GM12892 (cell line): Measurements from ENCODE around the gene RRM1.
A peak's percentile ranks its signal among the peaks of the same experiment; 100 is the strongest.

Experiments
- DNase-seq: peaks from one replicate; pipeline ENCODE4 v3.0.0; 2011; ENCODE audit not compliant: insufficient read length
- FAIRE-seq: peaks from 2 replicates; lab custom pipeline; 2011; peaks lifted over from hg19 to GRCh38; lab: Jason Lieb, UNC
- POLR2A ChIP-seq: IDR thresholded peaks from 2 replicates; pipeline ENCODE4 v1.6.1; 2011; ENCODE audit warnings: low read depth, low read length, control low read depth
- POLR2AphosphoS5 ChIP-seq: IDR thresholded peaks from 2 replicates; pipeline ENCODE4 v1.6.1; 2011; ENCODE audit warnings: low read depth, low read length, control low read depth
- TAF1 ChIP-seq: IDR thresholded peaks from 2 replicates; pipeline ENCODE4 v1.6.1; 2011; ENCODE audit warnings: low read depth, mild to moderate bottlenecking, control low read depth, low read length, borderline replicate concordance

RRM1 gene

DNA sequence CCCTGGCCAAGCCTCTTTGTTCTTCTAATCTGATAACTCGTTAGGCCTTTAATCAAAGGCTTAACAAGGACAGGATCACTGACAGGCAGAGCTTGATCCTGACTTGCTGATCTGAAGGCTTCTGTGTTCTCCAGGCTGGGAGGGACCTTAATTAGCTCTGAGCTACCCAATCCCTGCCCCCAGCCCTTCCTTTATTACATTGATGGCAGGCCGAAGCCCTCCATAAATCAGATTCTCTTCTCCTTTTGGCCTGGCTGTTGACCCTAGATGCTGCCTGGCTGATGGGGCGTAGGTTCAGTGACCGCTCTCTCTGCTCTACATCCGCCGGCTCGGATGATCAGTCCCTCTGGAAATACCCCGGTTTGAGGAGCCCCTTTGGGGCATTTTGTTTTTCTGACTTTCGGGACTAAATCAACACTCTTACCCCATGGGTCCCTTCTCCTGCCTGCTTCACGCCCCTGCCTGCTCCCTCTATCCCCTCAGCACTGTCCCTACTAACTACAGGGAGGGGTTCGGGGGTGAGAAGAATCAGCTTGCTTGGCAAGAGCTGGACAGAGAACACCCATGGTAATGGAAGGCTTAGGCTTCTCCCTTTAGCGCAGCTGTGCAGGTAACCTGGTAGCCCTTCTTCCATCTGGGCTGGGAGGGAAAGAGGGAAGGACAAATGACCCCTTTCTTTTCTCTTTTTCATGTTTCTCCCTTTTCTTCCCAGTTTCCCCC, 10.0 kb upstream of the RRM1 start:
- FAIRE-seq (no peak), DNase-seq (no peak)
- TF ChIP-seq TAF1 = no peak
- no peak for TF ChIP-seq POLR2AphosphoS5
- TF ChIP-seq POLR2A = no peak

DNA sequence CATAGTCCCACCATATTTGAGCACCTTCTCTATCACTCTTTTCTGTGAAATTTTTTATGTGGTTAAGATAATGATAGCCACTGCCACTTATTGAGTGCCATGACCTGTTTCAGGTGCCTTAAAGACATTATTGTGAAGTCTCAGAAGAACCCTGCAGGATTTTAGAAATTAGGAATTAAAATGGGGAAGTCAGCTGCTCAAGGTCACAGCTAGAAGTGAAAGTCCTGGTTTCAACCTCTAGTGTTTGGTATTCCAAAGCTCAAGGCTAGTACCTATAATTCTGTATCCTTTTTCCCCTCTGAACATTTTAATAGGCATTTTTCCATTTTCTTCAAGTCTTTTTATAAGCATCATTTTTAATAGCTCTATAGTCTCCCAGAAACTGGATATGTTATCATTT, 9.0 kb upstream of the RRM1 start:
- no peak for FAIRE-seq
- no peak for TF ChIP-seq POLR2AphosphoS5
- no peak for TF ChIP-seq TAF1
- TF ChIP-seq POLR2A = no peak
- DNase-seq = no peak

- FAIRE-seq = peak; percentile 24
- no peak for DNase-seq
- TF ChIP-seq TAF1 = no peak
- no peak for TF ChIP-seq POLR2A
- TF ChIP-seq POLR2AphosphoS5 = no peak
Observed at GRCh38 chr11:4086575-4087353, 7.8 kb upstream of the RRM1 start.

GRCh38 chr11:4087551-4087950, 7.0 kb upstream of the RRM1 start:
- DNase-seq = no peak
- no peak for TF ChIP-seq POLR2A
- TF ChIP-seq TAF1 = no peak
- no peak for TF ChIP-seq POLR2AphosphoS5
- FAIRE-seq = peak; percentile 24

DNA sequence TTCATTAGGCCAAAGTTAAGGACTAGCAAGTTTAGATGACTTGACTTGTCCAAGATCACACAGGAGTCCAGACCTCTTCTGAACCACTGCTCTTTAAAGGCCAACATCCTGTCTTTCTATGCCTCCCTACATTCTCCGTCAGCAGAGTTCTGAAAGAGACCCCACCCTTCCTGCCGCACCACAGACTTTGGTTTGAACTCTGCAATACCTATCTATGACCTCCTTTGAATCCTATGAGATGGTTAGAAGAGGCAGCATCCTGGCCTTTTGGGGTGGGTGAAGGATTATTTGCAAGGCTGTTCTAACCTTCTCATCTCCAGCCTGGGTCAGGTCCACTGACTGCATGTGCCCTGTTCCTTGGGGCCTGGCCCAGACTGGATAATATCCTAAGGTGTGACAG, 4.3 kb upstream of the RRM1 start:
- no peak for DNase-seq
- no peak for TF ChIP-seq POLR2A
- TF ChIP-seq POLR2AphosphoS5 = no peak
- no peak for TF ChIP-seq TAF1
- FAIRE-seq = no peak

DNA sequence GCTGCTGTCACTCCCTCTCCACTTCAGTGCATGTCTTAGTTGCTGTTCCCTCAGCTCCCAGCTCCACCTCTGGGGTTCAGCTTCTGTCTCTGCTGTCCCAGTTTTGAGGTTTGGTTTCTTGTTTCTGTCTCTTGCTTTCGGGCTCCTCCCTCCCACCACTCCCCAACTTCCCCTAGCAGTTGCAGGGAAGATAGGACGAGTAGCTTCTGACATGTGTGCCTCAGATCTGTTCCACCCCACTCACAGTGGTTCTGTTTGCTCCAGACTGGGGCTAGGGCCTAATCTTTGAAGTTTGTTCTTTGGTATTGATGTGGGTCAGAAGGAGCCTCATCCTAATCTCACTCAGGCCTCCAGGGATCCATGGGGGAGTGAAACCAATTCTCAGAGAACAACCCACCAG, 2.6 kb upstream of the RRM1 start:
- DNase-seq (no peak), FAIRE-seq (no peak)
- TF ChIP-seq TAF1 (no peak), POLR2A (no peak), POLR2AphosphoS5 (no peak)

DNA sequence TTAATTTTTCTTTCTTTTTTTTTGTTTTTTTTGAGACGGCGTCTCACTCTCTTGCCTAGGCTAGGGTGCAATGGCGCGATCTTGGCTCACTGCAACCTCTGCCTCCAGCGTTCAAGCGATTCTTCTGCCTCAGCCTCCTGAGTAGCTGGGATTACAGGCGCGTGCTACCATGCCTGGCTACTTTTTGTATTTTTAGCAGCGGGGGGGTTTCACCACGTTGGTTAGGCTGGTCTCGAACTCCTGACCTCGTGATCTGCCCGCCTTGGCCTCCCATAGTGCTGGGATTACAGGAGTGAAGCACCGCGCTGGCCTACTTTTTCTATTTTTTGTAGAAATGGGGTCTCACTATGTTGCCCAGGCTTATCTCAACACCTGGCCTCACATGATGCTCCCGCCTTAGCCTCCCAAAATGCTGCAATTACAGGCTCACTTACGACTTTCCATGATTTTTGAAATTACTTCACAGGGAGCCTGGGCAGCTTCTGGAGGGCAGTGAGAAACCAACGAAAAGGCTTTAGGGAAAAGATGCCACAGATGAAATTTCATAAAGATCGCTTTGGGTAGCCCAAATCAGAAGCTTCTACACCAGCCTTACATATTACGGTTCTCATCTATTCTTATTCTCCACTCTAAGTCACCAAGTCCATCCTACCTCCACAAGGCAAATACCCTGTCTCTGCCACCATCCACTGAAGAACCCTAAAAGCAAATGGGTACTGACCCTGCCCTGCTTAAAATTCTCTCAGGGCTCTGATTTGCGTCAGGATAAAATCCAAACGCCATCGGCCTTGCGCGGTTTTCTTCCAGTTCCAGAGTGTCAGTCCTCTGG, 866 bp upstream of the RRM1 start:
- DNase-seq (no peak), FAIRE-seq (peak; percentile 89)

DNA sequence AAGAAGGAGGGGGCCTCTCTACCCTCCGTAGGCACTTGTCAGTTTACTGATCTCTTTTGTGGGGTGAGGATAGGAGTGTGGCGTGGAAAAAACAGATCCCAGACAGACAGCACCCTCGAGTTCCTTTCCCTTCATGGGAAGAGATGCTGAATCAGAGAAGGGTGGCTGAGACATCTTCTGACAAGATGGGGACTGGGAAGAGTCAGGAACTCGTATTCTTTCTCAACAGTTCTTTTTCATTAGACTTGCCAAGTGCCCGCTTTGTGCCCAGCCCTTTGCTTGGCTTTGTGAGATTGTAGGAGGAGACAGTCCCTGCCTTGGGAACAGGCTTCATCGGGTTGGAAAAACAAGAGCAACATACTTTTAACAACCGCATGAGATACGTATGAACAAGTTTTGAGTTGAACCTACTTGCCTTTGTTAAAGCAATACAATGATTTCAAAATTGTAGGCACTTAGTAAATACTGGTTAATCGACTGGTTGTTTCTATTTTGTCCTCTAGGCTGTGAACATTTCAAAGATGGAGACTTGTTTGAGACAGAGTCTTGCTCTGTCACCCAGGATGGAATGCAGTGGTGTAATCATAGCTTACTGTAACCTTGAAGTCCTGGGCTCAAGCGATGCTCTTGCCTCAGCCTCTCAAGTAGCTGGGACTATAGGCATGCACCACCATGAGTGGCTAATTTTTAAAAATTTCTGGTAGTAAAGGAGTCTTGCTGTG, 1.1 kb downstream of the RRM1 start:
- no peak for TF ChIP-seq POLR2AphosphoS5
- no peak for TF ChIP-seq POLR2A
- no peak for TF ChIP-seq TAF1
- peak; percentile 69 for FAIRE-seq
- no peak for DNase-seq

More for the DNA sequence above, 866 bp upstream of the RRM1 start:
- TF ChIP-seq TAF1 (no peak), POLR2AphosphoS5 (no peak), POLR2A (no peak)

GRCh38 chr11:4098026-4098621, 3.5 kb downstream of the RRM1 start:
- FAIRE-seq (no peak), DNase-seq (no peak)
- TF ChIP-seq TAF1 = no peak
- no peak for TF ChIP-seq POLR2A
- TF ChIP-seq POLR2AphosphoS5 = no peak

- TF ChIP-seq POLR2A (no peak), POLR2AphosphoS5 (no peak), TAF1 (no peak)
- FAIRE-seq = no peak
- no peak for DNase-seq
Observed at GRCh38 chr11:4102711-4103110, 8.1 kb downstream of the RRM1 start.

- TF ChIP-seq POLR2AphosphoS5 = no peak
- TF ChIP-seq POLR2A = no peak
- no peak for TF ChIP-seq TAF1
- DNase-seq (no peak), FAIRE-seq (no peak)
Observed at GRCh38 chr11:4103269-4103668, 8.7 kb downstream of the RRM1 start.
